Stimulated activated CD8-positive, alpha-beta memory T cell treated with anti-CD3 and anti-CD28 coated beads, Interleukin-15, amount 100 ng/mL, for 48 hours (primary cell): Measurements from ENCODE around the gene PPP2R5D.
"Not testable (repeated sequence)": the region's sequence is repeated elsewhere in the genome, so short reads cannot be mapped to it uniquely, and the experiment has no call there.

Experiments used
- DNase-seq, 2 donors: peaks; one replicate each; pipeline ENCODE4 v3.0.0-alpha.2; 2020; ENCODE audit warnings: low read depth in 2 of 2

PPP2R5D gene

DNA sequence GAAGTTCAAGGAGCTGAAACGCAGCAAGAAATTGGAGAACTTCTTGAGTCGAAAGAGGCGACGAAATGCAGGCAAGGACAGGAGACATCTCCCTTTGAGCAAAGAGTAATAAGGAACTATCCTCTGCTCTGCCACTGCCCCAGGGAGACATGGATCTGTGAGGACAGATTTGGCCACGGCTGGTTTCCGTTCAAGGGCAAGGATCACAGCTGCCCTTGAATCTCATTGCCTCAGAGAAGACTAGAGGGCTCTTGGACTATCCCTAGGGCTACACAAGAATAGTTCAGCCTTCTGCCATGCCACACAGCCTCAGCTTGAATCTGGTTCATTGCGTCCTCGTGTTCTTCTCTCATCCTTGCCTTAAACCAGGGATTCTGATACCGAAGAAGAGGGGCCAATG lies 44.8 kb downstream of the PPP2R5D start:
- no peak for DNase-seq

DNA sequence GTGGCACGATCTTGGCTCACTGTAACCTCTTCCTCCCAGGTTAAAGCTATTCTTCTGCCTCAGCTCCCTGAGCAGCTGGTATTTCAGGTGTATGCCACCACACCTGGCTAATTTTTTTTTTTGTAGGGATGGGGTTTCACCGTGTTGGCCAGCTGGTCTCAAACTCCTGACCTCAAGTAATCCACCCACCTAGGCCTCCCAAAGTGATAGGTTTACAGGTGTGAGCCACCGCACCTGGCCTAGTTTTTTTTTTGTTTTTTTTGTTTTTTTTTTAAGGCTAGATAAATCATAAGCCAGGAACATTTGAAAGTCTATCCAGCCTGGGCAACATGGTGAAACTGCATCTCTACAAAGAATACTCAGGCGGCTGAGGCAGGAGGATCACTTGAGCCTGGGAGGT lies 48.0 kb downstream of the PPP2R5D start:
- DNase-seq = no peak

- DNase-seq = no peak
Measured at GRCh38 chr6:43033496-43034189, 49.3 kb downstream of the PPP2R5D start.

GRCh38 chr6:43034190-43034525 lies 49.8 kb downstream of the PPP2R5D start:
- DNase-seq = no peak

DNA sequence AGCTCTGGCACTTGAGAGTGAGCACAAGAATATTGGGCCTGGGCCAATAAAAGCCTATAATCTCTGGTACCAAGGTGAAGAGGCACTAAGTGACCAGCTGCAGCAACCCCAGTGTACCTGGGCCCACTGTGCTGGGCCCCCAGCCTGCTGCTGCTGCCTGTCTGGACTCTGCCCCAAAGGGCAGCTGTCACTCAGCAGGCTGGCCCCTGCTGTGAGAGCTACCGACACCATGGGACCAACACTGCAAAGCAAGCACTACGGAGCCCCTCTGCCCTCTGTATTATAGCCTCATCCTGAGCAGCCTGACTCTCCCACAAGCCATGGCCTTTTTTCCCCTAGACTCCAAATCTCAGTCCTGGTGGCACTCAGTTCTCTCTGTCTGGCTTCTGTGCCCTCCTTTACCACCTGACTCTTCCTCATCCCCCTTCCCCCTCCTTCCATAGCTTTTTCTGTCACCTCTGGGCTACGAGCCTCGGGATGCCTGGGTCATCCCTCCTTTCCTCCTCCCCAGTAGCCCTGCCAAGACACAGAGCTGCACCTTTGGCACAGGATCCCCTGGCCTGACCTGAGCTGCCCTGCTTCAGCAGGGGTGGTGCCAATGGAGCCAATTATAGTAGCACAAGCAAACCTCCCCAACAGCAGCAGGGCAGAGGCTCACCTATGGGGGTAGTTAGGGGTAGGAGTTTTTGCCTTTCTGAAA lies 51.3 kb downstream of the PPP2R5D start:
- no peak for DNase-seq

DNA sequence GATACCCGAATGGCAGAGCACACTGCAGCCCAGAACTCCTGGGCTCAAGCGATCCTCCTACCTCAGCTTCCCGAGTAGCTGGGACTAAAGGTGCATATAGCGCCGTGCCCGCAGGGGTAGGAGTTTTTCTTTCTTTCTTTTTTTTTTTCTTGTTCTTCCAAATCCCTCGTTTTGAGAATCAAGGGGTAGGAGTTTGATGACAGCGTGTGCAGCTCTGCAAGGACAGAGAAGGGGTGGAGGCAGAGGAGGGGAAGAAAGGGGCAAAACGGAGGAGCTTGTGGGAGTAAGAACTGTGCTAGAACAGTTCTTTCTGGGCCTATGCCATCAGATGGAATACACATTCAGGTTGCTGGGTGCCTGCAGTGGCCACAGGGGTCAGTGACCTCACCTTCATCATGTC lies 52.3 kb downstream of the PPP2R5D start:
- no peak for DNase-seq

- no peak for DNase-seq
Measured at GRCh38 chr6:43037197-43037596, 52.8 kb downstream of the PPP2R5D start.

DNA sequence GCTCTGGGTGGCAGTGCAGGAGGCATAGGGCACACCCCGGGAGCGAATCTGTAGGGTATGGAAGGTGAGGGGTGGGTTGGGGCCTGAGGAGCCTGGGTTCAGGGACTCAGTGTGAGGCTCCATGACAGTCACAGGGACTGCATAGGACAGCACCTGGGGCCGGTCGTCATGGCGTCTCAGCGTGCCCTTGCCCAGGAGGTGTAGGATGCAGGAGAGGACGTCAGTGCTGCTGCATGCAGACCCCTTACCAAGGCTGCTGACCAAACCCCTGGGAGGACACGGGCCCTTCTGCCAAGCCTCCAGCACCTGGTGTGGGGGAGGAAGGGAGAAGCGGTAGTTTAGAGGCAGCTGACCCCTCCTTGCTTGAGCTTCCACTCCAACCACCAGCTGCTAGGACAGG lies 53.3 kb downstream of the PPP2R5D start:
- DNase-seq = no peak

GRCh38 chr6:43038727-43039126 lies 54.4 kb downstream of the PPP2R5D start:
- DNase-seq = no peak

DNA sequence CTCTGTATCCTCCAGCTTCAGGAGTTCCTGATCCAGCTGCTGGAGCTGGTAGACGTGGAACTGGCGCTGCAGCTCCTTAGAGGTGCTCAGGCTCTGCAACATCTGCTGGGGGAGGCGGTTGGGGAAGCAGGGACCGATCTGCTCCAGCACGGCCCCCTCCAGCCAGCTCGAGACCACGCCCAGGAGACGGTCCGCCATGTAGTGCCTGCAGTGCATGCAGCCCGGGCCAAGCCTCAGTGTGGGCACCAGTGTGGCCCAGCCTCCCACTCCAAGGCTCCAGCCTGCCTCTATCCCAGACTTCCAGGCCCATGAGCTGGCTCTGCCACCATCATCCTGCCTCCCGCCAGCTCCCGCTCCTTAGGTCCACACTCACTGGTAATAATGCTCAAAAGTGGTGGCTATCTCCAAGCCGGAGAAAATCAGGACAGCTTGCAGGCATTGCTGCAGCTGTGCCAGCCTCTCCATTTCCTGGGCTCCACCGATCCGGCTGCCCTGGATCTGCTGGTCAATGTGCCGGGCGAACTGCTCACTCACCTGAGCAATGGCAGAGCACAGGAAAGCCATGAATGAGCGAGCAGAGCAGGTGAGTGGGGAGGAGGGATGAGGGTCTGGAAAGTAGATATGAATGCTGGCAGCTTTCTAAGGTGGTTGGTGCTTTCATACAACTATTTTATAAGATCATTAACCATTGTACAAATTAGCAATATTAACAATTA lies 56.3 kb downstream of the PPP2R5D start:
- DNase-seq = no peak

DNA sequence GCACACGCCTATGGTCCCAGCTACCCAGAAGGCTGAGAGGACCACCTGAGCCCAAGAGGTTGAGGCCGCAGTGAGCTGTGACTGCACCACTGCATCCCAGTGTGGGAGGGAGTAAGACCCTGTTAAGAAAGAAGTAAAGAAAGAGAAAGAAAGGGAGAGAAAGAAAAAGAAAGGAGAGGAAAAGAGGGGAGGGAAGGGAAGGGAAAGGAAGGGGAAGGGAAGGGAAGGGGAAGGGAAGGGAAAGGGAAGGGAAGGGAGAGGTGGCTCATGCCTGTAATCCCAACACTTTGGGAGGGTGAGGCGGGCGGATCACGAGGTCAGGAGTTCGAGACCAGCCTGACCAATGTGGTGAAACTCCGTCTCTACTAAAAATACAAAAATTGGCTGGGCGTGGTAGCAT lies 57.1 kb downstream of the PPP2R5D start:
- DNase-seq = not testable (repeated sequence)

DNA sequence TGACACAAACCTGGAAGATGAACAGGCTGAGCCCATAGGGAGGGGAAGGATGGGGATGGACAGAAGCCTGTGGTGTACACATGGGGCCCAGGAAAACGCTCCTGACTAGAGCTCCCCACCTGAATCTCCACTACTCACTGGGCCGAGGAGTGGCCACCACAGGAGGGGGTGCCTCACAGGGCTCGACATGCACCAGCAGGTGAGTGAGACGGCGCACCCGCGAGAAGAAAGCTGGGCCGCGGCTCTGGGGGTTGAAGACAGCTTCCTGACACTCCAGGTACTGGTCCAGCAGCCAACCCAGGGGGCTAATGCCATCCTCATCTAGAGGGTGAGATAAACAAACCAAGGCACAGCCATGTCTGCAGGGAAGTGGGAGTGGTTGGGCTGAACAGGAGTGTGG lies 58.9 kb downstream of the PPP2R5D start:
- DNase-seq = no peak

DNA sequence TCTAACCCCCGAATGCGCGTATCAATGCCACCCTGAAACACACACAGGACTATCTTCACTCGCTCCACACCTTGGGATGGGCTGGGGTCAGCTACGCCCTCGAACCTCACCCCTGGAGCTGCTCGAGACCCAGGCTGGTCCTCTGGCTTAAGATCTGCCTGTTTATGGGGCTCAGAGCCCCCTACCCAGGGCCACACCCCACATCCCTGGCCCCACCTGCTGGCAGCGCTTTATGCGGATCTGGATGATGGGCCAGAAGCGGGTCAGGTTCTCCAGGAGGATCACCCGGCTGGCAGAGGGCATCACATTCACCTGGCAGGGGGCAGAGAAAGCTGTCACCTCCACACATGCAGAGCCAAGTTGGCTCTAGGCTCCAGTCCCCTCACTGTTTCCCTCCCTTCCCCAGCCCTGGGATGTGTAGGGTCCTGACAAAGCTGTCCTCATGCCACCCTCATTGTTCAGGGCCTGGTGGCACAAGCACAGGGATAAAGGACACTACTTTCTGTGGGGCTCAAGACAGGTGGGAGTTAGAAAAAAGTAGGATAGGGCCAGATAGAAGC lies 61.1 kb downstream of the PPP2R5D start:
- DNase-seq = no peak

DNA sequence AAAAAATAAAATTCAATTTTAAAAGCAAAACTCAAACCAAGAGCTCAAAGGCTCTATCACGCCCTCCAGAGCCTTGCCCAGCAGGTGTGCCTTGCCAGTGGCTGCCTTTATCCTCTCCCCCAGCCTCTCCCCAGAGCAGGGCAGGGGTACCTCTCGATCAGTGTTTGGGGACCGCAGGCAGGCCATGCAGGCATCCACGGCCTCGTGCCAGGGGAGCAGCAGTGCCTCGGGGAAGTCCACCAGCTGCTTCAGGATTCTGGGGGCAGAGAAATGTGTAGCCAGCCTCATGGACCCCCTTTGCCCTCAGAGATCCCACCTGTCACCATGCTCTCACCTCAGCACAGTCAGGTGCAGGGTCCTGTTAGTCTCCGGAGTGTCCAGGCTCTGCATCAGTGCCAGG lies 63.6 kb downstream of the PPP2R5D start:
- DNase-seq = no peak

GRCh38 chr6:43050981-43051380 lies 66.6 kb downstream of the PPP2R5D start:
- no peak for DNase-seq

- no peak for DNase-seq
Measured at GRCh38 chr6:43052225-43052841, 68.0 kb downstream of the PPP2R5D start.

GRCh38 chr6:43052842-43053544 lies 68.6 kb downstream of the PPP2R5D start:
- no peak for DNase-seq

DNA sequence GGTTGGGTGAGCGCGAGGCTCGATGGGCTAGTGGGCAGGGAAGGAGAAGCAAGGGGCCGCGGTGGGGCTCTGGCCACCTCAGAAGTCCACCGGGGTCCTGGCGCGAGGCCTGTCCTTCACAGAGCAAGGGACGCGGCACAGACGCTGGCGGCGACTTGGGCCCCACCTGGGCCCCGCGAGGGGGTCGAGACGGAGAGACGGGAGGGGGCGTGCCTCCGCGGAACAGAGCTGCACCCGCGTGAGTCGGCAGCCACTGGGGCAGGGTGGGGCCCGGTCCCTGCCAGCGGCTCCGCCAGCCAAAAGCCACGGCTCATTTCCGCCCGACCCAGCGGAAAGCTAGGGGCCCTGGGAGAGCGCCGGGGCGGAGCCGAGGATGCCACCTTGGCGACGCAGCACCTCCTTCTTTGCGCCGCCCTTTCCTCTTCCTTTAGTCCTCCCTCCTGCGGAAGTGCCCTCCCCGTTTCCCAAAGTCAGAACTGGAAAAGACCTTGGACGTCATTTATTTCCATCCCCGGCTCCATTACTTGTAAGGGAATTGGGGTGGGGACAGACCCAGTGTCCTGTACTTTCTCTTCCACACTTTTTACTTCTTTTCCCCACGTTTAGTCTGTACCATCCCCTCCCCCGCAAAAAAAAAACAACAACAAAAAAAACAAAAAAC lies 69.3 kb downstream of the PPP2R5D start, which contains the start of gene CUL7:
TSS of gene CUL7 (minus strand) at position 307 of the 661 bp plus-strand sequence. CDS start 1,063 bp downstream, outside the sequence.
- DNase-seq = peak; percentile 89 to 91

DNA sequence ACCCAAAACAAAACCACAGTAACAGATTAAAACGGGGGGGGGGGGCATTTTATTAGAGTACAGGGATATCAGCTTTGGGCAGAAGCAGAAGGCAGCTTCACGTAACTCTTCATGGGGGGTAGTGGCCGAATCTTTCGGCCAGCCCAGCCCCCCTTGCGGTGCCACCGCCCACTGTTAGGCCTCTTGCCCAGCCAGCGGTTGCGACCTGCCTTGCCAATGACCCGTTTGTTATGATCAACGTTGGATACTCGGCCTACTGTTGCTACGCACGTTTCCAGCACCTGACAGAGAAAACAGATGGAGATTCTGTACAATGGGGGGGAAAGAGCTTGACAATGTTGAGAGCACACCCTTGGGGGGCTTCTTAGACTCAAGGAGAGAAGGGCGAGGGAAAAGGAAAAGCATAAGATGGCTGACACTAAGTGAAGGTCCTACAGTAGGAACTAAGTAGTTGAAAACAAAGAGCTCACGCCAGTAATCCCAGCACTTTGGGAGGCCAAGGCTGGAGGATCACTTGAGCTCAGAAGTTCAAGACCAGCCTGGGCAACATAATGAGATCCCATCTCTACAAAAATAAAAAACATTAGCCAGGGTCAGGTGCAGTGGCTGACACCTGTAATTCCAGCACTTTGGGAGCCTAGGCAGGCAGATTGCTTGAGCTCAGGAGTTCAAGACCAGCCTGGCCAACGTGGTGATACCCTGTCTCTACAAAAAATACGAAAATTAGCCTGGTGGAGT lies 70.0 kb downstream of the PPP2R5D start:
- no peak for DNase-seq

DNA sequence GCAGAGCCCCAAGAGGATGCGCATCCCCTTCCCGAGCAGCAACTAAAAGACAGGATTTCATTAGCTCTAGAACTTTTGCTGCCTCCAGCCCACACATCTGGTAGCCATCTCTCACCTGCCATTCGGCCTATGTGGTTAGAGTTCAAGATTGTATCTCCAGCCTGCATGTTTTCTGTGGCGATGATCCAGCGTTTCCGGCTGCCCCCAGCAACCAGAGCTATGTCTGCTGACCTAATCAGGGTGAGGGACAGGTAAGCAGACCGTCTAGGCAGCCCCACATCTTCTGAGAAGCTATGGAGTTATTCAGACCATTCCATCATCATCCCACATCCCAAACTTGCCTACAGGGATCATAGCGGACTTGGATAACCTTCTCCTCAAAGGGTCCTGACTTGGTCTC lies 71.6 kb downstream of the PPP2R5D start:
- DNase-seq = no peak
